HL-60 (cell line): Measurements from ENCODE around the gene STEAP4.

Experiments
- DNase-seq, 2 experiments: peaks; one replicate each; pipeline ENCODE4 v3.0.0-alpha.2; 2010 to 2020; ENCODE audit warnings: low read depth in 1 of 2, low spot score in 1 of 2
- H3K27ac ChIP-seq: fragments of 250-450 bp; sonication (Bioruptor Pico); replicated peaks from 2 replicates; pipeline ENCODE4 v1.5.1; 2020; ENCODE audit warnings: mild to moderate bottlenecking, moderate library complexity
- H3K27me3 ChIP-seq: fragments of 250-450 bp; sonication (Bioruptor Pico); 2 replicates; pipeline ENCODE4 v1.5.1; 2021; ENCODE audit warnings: mild to moderate bottlenecking, moderate library complexity; ENCODE audit not compliant: insufficient read depth, poor library complexity, severe bottlenecking
- H3K4me3 ChIP-seq: replicated peaks from 2 replicates; pipeline ENCODE4 v1.5.1; 2011; ENCODE audit warnings: mild to moderate bottlenecking, control low read depth, low read length; ENCODE audit not compliant: insufficient read depth
- CTCF ChIP-seq: IDR thresholded peaks from one replicate; pipeline ENCODE4 v1.5.1; 2011; ENCODE audit warnings: low read length, control low read depth, inconsistent platforms; ENCODE audit not compliant: insufficient read depth
- GABPA ChIP-seq: IDR thresholded peaks from 2 replicates; pipeline ENCODE4 v1.6.1; 2012; ENCODE audit warnings: low read depth
- POLR2AphosphoS5 ChIP-seq: IDR thresholded peaks from 2 replicates; pipeline ENCODE4 v1.6.1; 2012; ENCODE audit warnings: low read depth
- REST ChIP-seq: IDR thresholded peaks from 2 replicates; pipeline ENCODE4 v1.6.1; 2012; ENCODE audit warnings: low read depth; ENCODE audit not compliant: insufficient replicate concordance
- SPI1 ChIP-seq: IDR thresholded peaks from 2 replicates; pipeline ENCODE4 v1.6.1; 2012; ENCODE audit warnings: low read depth, mild to moderate bottlenecking, borderline replicate concordance

The STEAP4 gene

GRCh38 chr7:88302486-88302885 is 4.2 kb downstream of the STEAP4 start:
- DNase-seq = no peak
- TF ChIP-seq CTCF (no peak), SPI1 (no peak), GABPA (no peak), REST (no peak), POLR2AphosphoS5 (no peak)
- Histone ChIP-seq H3K4me3 (no peak overlapping the region), H3K27me3 (peaks cover 2% of the 10 kb centered on the region), H3K27ac (no peak overlapping the region)

GRCh38 chr7:88301924-88302323 is 4.8 kb downstream of the STEAP4 start:
- TF ChIP-seq CTCF (no peak), REST (no peak), SPI1 (no peak)
- peaks cover 2% of the 10 kb centered on the region for H3K27me3 ChIP-seq
- no peak for DNase-seq

GRCh38 chr7:88300401-88300945 is 6.2 kb downstream of the STEAP4 start:
- no peak for DNase-seq
- TF ChIP-seq POLR2AphosphoS5 = no peak
- no peak for TF ChIP-seq SPI1
- TF ChIP-seq CTCF = no peak
- no peak for TF ChIP-seq REST
- no peak for TF ChIP-seq GABPA
- Histone ChIP-seq H3K27ac (no peak overlapping the region), H3K4me3 (no peak overlapping the region), H3K27me3 (peaks cover 2% of the 10 kb centered on the region)

More at GRCh38 chr7:88301924-88302323, 4.8 kb downstream of the STEAP4 start:
- no peak overlapping the region for H3K4me3 ChIP-seq
- H3K27ac ChIP-seq = no peak overlapping the region
